ENCODE data around the gene TBC1D14. TPM values are rescaled to one million over a fixed set of nuclear protein-coding genes. Genes with fewer than 3 reads are reported as not detected.

TBC1D14 gene
- total and polyA plus RNA-seq, 2 donors from 2014 or later, result 44.9 to 77.7 TPM

DNA sequence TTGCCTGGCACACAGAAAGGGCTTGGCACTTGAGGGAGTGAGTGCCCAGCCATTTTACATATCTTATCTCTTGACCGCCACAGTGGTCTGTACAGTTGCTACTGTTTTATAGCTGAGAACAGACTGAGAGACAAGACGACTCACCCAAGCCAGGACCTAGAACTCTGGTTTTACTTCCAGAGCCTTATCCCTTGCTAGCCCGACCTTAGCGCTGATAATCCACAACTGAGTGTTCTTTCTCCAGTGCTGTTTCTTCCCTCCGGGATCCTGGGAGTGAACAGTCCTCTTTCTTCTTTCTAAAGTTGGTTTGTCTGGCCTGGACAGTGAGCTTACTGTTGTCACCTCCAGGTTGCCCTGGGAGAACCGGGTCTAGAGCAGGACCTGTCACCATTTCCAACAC lies 81.0 kb downstream of the TBC1D14 start:
- H3K27ac ChIP-seq (ENCODE audit: low read depth in 2 of 2, low read length in 2 of 2), result no peak overlapping the region
- H3K9ac ChIP-seq (ENCODE audit: low read length in 3 of 3), result no peak overlapping the region
- no peaks in the 10 kb centered on the region for H3K27me3 ChIP-seq (ENCODE audit: control insufficient read depth, insufficient read depth, low read length)
- H3K9me3 ChIP-seq (ENCODE audit: control insufficient read depth in 2 of 3, insufficient read depth in 1 of 3, low read length in 3 of 3), result no peaks in the 10 kb centered on the region
- peaks cover 5 to 43% (median 23%) of the 10 kb centered on the region in 3 donors for H3K4me1 ChIP-seq (ENCODE audit: control insufficient read depth in 2 of 3, insufficient read depth in 2 of 3, low read depth in 1 of 3, low read length in 3 of 3)
- H3K36me3 ChIP-seq (ENCODE audit: control insufficient read depth in 2 of 3, insufficient read depth in 3 of 3, low read length in 3 of 3), result peaks cover 0 to 8% (median 4%) of the 10 kb centered on the region in 3 donors
- DNase-seq, result no peak
- H3K4me3 ChIP-seq (ENCODE audit: low read length in 3 of 3), result no peak overlapping the region
- TF ChIP-seq, protein P1, sequence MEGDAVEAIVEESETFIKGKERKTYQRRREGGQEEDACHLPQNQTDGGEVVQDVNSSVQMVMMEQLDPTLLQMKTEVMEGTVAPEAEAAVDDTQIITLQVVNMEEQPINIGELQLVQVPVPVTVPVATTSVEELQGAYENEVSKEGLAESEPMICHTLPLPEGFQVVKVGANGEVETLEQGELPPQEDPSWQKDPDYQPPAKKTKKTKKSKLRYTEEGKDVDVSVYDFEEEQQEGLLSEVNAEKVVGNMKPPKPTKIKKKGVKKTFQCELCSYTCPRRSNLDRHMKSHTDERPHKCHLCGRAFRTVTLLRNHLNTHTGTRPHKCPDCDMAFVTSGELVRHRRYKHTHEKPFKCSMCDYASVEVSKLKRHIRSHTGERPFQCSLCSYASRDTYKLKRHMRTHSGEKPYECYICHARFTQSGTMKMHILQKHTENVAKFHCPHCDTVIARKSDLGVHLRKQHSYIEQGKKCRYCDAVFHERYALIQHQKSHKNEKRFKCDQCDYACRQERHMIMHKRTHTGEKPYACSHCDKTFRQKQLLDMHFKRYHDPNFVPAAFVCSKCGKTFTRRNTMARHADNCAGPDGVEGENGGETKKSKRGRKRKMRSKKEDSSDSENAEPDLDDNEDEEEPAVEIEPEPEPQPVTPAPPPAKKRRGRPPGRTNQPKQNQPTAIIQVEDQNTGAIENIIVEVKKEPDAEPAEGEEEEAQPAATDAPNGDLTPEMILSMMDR (IDR thresholded peaks at IDR 0.05; ENCODE audit: borderline replicate concordance, extremely low read depth, insufficient read depth), result no peak
- FAIRE-seq, result no peak
- intact Hi-C loops (cut with DNase I), result no loop called here

DNA sequence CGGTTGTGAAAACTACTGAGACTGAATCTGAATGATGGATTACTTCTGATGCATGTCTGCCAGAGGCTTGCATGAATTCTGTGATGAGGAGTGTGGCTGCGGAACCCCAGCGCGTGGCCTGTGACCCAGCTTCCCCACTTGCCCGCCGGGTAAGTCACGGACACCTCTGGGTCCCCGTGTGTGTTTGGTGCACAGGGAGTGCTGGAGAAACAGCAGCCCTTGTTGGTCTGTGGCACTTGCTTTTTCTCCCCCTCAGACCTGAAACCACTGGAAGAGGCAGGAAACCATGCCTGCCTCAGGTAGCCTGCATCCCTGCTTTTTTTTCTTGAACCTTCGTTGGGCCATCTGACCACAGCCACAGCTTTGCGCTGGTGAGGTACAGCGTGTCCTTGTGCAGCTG lies 81.6 kb downstream of the TBC1D14 start:
- TF ChIP-seq, protein P1 (IDR thresholded peaks at IDR 0.05; ENCODE audit: borderline replicate concordance, extremely low read depth, insufficient read depth), result no peak
- H3K27me3 ChIP-seq (ENCODE audit: control insufficient read depth, insufficient read depth, low read length), result no peaks in the 10 kb centered on the region
- H3K27ac ChIP-seq (ENCODE audit: low read depth in 2 of 2, low read length in 2 of 2), result peak overlapping the region; percentile 14 to 40
- H3K36me3 ChIP-seq (ENCODE audit: control insufficient read depth in 2 of 3, insufficient read depth in 3 of 3, low read length in 3 of 3), result peaks cover 0 to 9% (median 4%) of the 10 kb centered on the region in 3 donors
- H3K9me3 ChIP-seq (ENCODE audit: control insufficient read depth in 2 of 3, insufficient read depth in 1 of 3, low read length in 3 of 3), result no peaks in the 10 kb centered on the region
- intact Hi-C loops (cut with DNase I), result no loop called here
- H3K9ac ChIP-seq (ENCODE audit: low read length in 3 of 3), result no peak overlapping the region
- peaks cover 0 to 38% (median 19%) of the 10 kb centered on the region in 3 donors for H3K4me1 ChIP-seq (ENCODE audit: control insufficient read depth in 2 of 3, insufficient read depth in 2 of 3, low read depth in 1 of 3, low read length in 3 of 3)
- FAIRE-seq, result no peak
- peak in 1 of 5 donors; percentile 23 for DNase-seq
- no peak overlapping the region for H3K4me3 ChIP-seq (ENCODE audit: low read length in 3 of 3)

DNA sequence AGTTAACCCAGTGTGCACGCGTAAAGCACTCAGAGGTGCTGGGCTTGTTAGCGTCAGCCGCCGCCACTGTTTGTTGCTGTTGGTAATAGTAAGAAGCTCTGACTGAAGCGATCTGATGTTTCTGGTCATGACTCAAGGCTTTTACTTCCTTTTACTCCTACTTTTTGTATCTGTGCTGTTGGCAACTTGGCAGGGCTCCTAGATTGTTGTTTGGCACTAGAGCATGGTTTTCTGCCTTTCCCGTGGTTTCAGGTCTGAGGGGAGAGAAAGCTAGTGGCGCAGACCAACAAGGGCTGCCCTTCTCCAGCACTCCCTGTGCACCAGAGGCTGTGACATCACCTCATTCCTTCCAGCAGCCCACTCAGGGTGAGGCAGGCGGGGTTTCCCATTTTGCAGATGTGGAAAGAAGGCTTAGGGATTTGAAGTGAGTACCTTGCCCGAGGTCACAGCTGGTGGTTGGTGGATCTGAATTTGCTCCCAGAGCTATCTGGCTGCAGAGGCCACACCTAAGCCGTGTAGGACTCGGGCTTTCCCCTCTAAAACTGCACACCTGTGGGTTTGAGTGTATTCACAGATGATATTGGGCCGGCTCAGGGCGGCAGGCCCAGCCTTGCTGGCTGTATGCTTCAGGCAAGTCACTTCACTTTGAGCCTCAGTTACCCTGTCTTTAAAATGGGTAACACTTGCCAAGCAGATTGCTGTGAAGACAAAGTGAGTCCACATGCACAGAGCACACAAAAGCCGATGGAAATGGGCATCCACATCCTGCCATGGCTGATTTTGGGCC lies 82.3 kb downstream of the TBC1D14 start:
- DNase-seq (peak in 1 of 5 donors; percentile 23), FAIRE-seq (no peak)
- intact Hi-C loops (cut with DNase I), result no loop called here
- TF ChIP-seq, protein P1 (IDR thresholded peaks at IDR 0.05; ENCODE audit: borderline replicate concordance, extremely low read depth, insufficient read depth), result no peak
- no peak overlapping the region for H3K9ac ChIP-seq (ENCODE audit: low read length in 3 of 3)
- no peaks in the 10 kb centered on the region for H3K9me3 ChIP-seq (ENCODE audit: control insufficient read depth in 2 of 3, insufficient read depth in 1 of 3, low read length in 3 of 3)
- H3K27me3 ChIP-seq (ENCODE audit: control insufficient read depth, insufficient read depth, low read length), result no peaks in the 10 kb centered on the region
- H3K36me3 ChIP-seq (ENCODE audit: control insufficient read depth in 2 of 3, insufficient read depth in 3 of 3, low read length in 3 of 3), result peaks cover 2 to 16% (median 6%) of the 10 kb centered on the region in 3 donors
- peak overlapping the region; percentile 40 to 54 for H3K27ac ChIP-seq (ENCODE audit: low read depth in 2 of 2, low read length in 2 of 2)
- peaks cover 0 to 38% (median 19%) of the 10 kb centered on the region in 3 donors for H3K4me1 ChIP-seq (ENCODE audit: control insufficient read depth in 2 of 3, insufficient read depth in 2 of 3, low read depth in 1 of 3, low read length in 3 of 3)
- no peak overlapping the region for H3K4me3 ChIP-seq (ENCODE audit: low read length in 3 of 3)

Data from kidney (tissue), 14 donors.